C4-2B (cell line): ENCODE results near the gene NAXD.

Experiments
- CTCF ChIP-seq: fragments of 450-650 bp; conservative IDR thresholded peaks from 2 replicates; pipeline ENCODE4 v1.5.1; 2017; ENCODE audit warnings: mild to moderate bottlenecking
- ZFX ChIP-seq: fragments of 450-650 bp; IDR thresholded peaks from 2 replicates; pipeline ENCODE4 v1.6.1; 2017

DNA sequence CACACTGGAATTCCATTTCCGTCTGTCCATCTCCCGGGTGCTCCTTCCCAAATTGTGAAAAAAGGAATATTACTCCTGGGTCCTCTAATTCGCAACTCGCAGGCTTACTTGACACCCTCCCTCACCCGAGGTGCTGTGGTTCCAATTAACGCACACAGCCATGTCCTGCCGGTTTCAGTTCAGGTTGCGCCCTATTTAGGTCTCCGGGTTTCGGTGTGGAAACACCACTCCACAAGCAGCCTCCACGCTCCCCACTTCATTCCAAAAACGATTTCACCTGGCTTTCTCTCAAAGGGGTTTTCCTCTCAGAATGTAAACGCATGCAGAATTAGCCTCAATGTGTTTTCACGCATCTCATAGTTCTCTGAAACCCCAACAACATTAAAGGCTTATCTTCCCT, 37.9 kb downstream of the NAXD start:
- no peak for TF ChIP-seq CTCF
- no peak for TF ChIP-seq ZFX
